Measurements from ENCODE around the gene PPP2CA. TPM values are rescaled to one million over a fixed set of nuclear protein-coding genes. Genes with fewer than 3 reads are reported as not detected.

PPP2CA gene
- total RNA-seq, 1 donor from 2014 or later, result 61.9 TPM

DNA sequence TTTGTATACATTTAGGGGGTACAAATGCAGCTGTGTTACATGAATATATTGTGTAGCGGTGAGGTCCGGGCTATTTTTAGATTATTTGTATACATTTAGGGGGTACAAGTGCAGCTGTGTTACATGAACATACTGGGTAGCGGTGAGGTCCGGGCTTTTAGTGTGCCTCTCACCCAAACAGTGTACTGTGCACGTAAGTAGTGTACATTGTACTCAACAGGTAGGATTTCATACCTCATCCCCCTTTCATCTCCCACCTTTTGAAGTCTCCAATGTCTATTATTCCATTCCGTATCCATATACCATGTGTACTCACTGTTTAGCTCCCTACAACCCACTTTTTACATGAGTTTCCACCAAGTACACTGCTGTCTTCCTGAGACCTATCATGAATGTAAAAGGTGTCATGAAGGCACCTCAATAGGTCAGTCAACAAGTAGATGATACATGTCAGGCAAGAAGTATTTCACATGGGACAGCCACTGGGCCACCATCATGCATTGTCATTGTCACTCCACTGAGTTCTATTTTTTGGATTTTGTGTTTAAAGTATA lies 76.8 kb downstream of the PPP2CA start:
- no peak for DNase-seq (ENCODE audit: low spot score)

DNA sequence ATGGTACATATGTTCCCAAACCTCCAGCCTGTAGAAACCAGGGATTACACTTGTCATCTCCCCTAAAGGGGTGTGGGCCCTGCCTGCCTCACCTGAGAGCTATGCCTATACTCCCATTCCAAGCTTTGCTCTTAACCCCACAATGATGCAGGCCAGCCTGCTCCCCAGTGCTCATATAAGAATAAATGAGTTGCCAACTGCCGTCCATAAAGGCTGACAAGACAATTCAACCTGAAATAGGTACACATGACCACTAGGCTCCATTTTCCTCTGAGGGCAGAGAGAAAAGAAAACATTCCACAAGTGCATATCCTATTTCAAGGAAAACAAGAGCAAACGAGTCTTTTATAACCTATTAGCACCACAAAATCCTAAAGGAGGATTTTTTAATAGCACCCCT lies 77.6 kb downstream of the PPP2CA start:
- no peak for DNase-seq (ENCODE audit: low spot score)

DNA sequence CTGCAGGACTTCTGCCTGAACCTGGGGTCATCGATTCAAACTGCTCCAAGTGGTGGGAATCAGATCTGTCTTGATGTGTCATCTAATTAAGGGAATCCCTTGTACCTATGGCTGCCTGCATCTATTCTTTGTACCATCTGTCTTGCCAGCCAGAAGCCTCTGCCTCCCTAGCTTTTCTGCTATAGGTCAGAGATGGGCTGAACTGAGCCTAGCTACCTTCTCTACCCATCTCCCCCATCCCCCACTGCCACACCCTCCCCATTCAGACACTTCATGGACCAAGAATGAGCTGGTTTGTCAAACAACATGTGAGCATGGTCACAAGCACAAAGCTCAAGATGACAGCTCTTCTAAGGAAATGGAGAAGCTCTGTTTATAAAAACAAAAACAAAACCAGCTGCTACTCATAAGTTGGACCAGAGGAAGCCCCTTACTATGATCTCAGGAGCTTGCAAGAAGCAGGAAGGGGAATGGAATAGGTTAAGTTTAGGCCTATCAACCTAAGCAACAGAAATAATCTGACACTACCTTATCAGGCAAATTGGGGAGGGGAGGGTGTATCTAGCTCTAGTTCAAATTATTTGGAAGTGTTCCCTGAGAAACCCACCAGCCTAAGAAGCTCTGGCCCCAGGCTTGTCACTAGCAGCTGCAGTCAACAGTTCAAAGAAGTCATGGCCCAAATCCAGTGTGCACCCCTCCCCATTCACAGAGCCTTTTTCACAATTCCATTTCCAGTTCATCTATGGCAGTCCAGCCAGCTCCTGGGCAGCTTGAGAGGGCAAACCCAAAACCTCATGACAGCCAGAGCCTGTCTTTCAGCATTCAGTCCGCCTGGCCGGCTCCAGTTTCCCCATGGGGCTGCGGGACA lies 79.0 kb downstream of the PPP2CA start:
- no peak for DNase-seq (ENCODE audit: low spot score)

DNA sequence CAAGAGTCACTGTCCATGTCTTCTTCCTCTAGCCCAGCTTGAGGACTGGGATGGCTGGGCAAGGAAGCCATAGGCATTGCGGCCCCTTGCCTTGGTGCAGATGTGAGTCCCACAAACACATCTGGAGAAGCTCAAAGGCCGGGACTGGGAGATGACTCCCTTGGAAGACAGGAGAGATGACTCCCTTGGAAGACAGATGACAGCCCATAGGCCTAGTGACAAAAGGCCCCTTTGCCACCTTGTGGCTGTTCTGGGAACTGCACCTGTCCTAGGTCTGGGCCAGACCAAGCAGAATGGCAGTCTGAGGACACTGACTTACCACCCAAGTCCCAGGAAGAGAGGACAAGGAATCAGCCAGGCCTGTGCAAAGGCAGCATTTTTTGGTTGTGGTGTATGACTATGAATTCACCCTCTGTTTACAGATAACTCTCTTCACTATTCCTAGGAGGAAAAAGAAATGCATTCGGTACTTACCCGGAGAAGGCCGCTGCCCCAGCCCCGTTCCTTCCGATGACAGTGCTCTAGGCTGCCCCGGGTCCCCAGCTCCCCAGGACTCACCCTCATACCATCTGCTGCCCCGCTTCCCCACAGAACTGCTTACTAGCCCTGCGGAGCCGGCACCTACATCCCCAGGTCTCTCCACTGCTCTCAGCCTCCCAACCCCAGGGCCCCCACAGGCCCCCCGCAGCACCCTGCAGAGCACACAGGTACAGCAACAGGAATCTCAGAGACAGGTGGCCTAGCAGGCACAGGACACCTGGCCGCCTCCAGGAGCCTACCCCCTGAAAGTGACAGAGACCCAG lies 79.9 kb downstream of the PPP2CA start:
- peak; percentile 65 for DNase-seq (ENCODE audit: low spot score)

DNA sequence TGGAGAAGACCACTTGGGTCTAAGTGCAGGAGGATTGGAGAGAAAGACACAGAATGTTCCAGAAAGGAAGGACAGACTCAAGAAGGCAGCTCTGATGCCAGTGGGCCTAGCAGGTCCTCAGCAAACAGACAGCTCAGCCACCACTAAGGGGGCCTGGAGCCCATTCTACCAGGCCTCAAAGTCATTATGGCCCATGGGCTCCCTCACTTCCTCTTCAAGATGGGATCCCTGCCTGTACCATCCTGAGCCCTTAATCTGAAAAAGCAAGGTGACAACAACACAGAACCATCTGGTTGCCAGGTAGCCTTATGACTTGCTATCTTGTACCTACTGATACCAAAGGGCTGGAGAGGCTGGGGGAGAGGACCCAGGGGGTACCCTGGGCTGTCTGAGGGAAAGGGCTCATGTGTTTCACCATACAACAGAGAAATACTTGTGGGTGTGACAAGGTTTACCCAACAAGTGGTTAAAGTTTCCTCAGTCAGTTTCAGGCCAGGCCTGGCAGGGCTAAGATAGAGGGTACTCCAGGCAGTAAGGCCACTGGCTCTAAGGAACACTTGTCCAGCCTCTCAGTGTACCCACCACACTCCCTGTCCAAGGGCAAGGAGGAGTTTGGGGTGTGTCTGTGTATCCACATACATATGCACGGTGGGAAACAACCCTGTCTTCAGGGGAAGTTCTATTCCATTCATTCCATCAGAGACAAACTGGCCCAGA lies 80.7 kb downstream of the PPP2CA start:
- DNase-seq (ENCODE audit: low spot score), result no peak

Other genes starting within 250 kb of the PPP2CA start
- gene VDAC1, start 221.1 kb downstream of the PPP2CA start, total RNA-seq (ENCODE audit: insufficient read depth, low replicate concordance), result 207 TPM
- gene TCF7, start 111.4 kb downstream of the PPP2CA start, total RNA-seq (ENCODE audit: insufficient read depth, low replicate concordance), result 0.96 TPM
- gene SKP1, start 49.1 kb downstream of the PPP2CA start, total RNA-seq (ENCODE audit: insufficient read depth, low replicate concordance), result 83.3 TPM
- gene CDKL3, start 141.1 kb upstream of the PPP2CA start, total RNA-seq (ENCODE audit: insufficient read depth, low replicate concordance), result 5.3 TPM
- 79.0 TPM for gene UBE2B, start 145.5 kb upstream of the PPP2CA start, total RNA-seq (ENCODE audit: insufficient read depth, low replicate concordance)
- gene CDKN2AIPNL, start 185.8 kb upstream of the PPP2CA start, total RNA-seq (ENCODE audit: insufficient read depth, low replicate concordance), result 29.1 TPM